Testis (tissue), 3 donors: ENCODE data around the gene GYG2. TPM values are rescaled to one million over a fixed set of nuclear protein-coding genes. Genes with fewer than 3 reads are reported as not detected.
"Not testable (repeated sequence)": the region's sequence is repeated elsewhere in the genome, so short reads cannot be mapped to it uniquely, and the experiment has no call there.

Source experiments
- DNase-seq: peaks from one replicate; pipeline ENCODE4 v3.0.0-alpha.2; 2019
- H3K27ac ChIP-seq, 2 donors: fragments of 200-600 bp; sonication (generic); one replicate each; pipeline ENCODE4 v1.5.1; 2019
- H3K27me3 ChIP-seq: fragments of 200-600 bp; sonication (generic); one replicate; pipeline ENCODE4 v1.5.1; 2019
- H3K36me3 ChIP-seq: fragments of 200-600 bp; sonication (generic); one replicate; pipeline ENCODE4 v1.5.1; 2017; ENCODE audit warnings: low read depth; ENCODE audit errors: missing control alignments
- H3K4me1 ChIP-seq: fragments of 200-600 bp; sonication (generic); one replicate; pipeline ENCODE4 v1.5.1; 2019
- H3K4me3 ChIP-seq, 2 donors: fragments of 200-600 bp; sonication (generic); one replicate each; pipeline ENCODE4 v1.5.1; 2017 to 2019
- H3K9me3 ChIP-seq: fragments of 200-600 bp; sonication (generic); one replicate; pipeline ENCODE4 v1.5.1; 2017
- POLR2A ChIP-seq: fragments of 450-650 bp; IDR thresholded peaks from one replicate; pipeline ENCODE4 v1.6.1; 2017; ENCODE audit warnings: antibody characterized with exemption, mild to moderate bottlenecking, moderate library complexity
- WGBS, 2 donors: methylation state at CpG; one replicate each; pipeline ENCODE4 v1.1.5; 2018; 5-methylcytosine and 5-hydroxymethylcytosine counted together
- intact Hi-C: fragments of 100-400 bp; cut with DNase I; formaldehyde crosslinking; loops from one replicate; pipeline ENCODE4 v1.15.1; 2023; ENCODE audit warnings: low total_unique reads
- polyA plus RNA-seq: library from polyadenylated mRNA; stranded (reverse); fragments of 350-450 nt; fragmentation: Illumina TruSeq; extraction: RNeasy Lipid Tissue Mini Kit (QIAGEN cat#74804); gene quantifications from one replicate; pipeline ENCODE4 v1.2.3, GENCODE V29; 2014; ENCODE audit warnings: low read depth, low replicate concordance; ENCODE audit not compliant: insufficient read depth
- total RNA-seq, 2 donors: library from RNA; depleted of rRNA; stranded (reverse); fragments of >200 nt; gene quantifications; one replicate each; pipeline ENCODE4 v1.2.3, GENCODE V29; 2016
- TF ChIP-seq, protein P1 (sequence below), 3 experiments: fragments of 450-650 bp in 2 of 3; fragments of 200-600 bp in 1 of 3; sonication (generic) in 1 of 3; IDR thresholded peaks; one replicate each; pipeline ENCODE4 v1.5.1; 2016 to 2019; ENCODE audit warnings: antibody characterized with exemption in 3 of 3, mild to moderate bottlenecking in 2 of 3, moderate library complexity in 1 of 3

The GYG2 gene
- total and polyA plus RNA-seq, 3 donors from 2014 or later = 2.2 to 2.6 (median 2.4) TPM

DNA sequence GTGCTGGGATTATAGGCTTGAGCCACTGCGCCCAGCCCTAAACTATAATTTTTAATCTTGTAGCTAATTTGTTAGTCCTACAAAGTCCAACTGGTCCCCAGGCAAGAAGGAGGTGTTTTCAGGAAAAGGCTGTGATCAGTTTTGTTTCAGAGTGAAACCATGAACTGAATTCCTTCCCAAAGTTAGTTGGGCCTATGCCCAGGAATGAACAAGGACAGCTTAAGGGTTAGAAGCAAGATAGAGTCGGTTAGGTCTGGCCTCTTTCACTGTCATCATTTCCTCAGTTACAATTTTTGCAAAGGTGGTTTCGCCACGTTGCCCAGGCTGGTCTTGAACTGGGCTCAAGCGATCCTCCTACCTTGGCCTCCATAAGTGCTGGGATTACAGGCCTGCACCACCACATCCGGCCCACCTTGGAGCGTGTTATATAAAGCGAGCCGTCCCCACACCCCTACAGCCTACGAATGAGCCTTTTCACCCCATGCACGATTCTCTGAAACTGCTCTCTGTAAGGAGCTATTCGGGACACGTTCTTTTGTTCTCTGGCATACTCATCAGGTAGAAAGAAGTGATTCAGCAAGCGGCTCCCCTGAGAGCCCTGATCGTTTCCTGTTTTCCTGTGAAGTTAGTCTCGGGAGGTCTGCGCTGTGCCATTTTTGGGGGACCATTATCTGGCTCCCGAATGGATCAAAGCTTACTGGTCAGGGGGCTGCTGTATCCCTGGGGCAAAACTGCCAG lies 24.5 kb upstream of the GYG2 start:
- intact Hi-C loops, H3K9me3 ChIP-seq, H3K27me3 ChIP-seq, H3K4me1 ChIP-seq, DNase-seq, H3K36me3 ChIP-seq, H3K4me3 ChIP-seq: not testable (repeated sequence)
- WGBS, 2 donors = 34 to 68% methylated on average over 6 to 13 of the region's 18 CpGs
- peak overlapping the region in 1 of 2 donors; percentile 36 for H3K27ac ChIP-seq

DNA sequence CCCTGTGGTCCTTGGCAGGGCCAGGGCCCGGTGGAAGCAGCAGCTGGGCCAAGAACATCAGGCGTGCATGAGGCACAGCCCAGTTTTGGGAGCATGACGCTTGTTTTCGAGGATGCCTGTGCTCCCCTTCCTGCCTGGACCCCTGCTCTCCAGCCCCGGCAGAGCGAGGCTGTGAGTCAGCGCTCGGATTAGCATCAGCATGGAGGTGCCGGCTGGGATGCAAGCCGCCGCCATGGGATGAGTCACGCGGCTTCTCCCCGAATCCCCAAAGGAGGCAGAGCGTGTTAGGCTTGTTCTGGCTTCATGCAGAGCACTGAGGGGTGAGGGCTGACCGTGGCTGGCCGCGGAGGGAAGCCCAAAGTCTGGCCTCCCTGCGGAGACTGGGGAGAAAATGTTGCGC lies 23.9 kb upstream of the GYG2 start:
- H3K4me1 ChIP-seq, H3K36me3 ChIP-seq, intact Hi-C loops, H3K27me3 ChIP-seq, H3K9me3 ChIP-seq, H3K4me3 ChIP-seq: not testable (repeated sequence)
- WGBS, 2 donors = 81% methylated on average over 9 of the region's 20 CpGs; no CpG with 5 or more reads in 1 of the 2 donors
- H3K27ac ChIP-seq = peak overlapping the region in 1 of 2 donors; percentile 36
- peak; percentile 28 for DNase-seq

DNA sequence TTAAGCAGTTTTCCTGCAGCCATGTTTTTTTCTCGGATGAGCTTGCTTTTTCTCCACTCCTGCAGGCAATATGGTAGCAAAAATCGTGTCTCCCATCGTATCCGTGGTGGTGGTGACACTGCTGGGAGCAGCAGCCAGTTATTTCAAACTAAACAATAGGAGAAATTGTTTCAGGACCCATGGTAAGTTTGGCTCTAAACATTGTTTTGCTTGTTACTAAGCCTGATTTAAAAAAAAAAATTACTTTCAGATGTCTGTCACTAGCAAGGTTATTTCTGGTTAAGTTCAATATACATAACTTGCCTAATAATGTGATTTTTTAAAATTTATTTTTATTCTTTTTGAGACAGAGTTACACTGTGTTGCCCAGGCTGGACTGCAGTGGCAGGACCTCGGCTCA lies 17.5 kb upstream of the GYG2 start:
- Histone ChIP-seq H3K27ac (no peak overlapping the region), H3K9me3 (no peaks in the 10 kb centered on the region), H3K4me3 (no peak overlapping the region), H3K36me3 (no peaks in the 10 kb centered on the region), H3K27me3 (no peaks in the 10 kb centered on the region), H3K4me1 (no peaks in the 10 kb centered on the region)
- intact Hi-C loops = no loop called here
- DNase-seq = no peak
- TF ChIP-seq, protein P1, sequence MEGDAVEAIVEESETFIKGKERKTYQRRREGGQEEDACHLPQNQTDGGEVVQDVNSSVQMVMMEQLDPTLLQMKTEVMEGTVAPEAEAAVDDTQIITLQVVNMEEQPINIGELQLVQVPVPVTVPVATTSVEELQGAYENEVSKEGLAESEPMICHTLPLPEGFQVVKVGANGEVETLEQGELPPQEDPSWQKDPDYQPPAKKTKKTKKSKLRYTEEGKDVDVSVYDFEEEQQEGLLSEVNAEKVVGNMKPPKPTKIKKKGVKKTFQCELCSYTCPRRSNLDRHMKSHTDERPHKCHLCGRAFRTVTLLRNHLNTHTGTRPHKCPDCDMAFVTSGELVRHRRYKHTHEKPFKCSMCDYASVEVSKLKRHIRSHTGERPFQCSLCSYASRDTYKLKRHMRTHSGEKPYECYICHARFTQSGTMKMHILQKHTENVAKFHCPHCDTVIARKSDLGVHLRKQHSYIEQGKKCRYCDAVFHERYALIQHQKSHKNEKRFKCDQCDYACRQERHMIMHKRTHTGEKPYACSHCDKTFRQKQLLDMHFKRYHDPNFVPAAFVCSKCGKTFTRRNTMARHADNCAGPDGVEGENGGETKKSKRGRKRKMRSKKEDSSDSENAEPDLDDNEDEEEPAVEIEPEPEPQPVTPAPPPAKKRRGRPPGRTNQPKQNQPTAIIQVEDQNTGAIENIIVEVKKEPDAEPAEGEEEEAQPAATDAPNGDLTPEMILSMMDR (IDR thresholded peaks at IDR 0.05) = no peak
- no peak for TF ChIP-seq POLR2A
- WGBS, 2 donors = 88% methylated on average over 5 of the region's 5 CpGs

DNA sequence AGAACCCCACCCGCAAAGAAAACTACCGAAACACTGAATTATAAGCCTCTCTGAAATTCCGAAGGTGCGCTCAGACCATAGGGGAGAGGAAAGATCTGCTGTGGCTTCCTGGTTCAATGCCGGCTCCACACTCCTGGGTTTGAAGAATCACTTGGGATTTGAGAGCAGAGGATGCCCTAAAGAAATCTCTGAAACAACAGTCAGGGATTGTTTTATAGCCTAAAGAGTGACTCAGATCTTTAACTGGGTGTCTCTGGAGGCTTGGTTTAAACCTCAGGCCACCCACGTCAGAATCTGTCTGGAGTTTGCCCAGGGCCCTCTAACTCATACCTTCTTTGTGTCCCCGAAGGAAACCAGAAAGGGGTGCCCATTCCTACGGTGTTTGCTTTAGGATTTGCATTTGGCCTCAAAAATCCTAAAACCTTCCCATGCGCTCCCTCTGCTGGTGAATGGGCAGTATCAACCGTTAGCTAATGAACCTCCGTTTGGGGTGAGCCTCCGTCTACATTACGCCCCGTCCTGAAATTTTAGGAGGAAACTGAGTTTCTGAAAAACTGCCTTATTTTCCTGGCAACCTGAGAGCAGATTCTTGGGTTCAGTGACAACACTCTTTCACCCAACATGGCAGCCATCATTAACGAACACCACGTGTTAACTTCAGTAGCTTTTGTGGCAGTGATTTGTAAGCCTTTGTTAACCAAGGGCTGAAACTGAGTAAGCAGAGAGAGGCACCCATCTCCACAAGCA lies 16.4 kb upstream of the GYG2 start:
- H3K9me3 ChIP-seq, H3K36me3 ChIP-seq, H3K4me3 ChIP-seq, H3K4me1 ChIP-seq, intact Hi-C loops, H3K27ac ChIP-seq, H3K27me3 ChIP-seq: not testable (repeated sequence)
- TF ChIP-seq, protein P1 (IDR thresholded peaks at IDR 0.05) = peak; percentile 29 to 62 (median 59)
- 28 to 46% methylated on average over 8 to 15 of the region's 16 CpGs for WGBS, 2 donors
- DNase-seq = peak; percentile 30

DNA sequence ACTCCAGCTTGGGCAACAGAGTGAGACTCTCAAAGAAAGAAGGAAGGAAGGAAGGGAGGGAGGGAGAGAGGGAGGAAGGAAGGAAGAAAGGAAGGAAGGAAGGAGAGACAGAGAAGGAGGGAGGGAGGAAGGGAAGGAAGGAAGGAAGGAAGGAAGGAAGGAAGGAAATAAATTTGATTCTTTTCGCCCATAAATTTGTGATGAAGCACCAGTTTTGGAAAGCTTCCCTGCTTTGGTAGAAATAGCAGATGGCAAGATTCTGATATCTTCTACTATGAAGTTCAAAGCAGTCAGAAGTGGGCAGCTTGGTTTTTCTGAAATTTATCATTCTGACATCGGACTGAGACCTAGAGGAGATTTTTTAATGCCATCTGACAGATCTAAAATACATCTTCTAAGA lies 11.7 kb upstream of the GYG2 start:
- intact Hi-C loops = no loop called here
- no peak for TF ChIP-seq POLR2A
- TF ChIP-seq, protein P1 (IDR thresholded peaks at IDR 0.05) = no peak
- Histone ChIP-seq H3K27me3 (no peaks in the 10 kb centered on the region), H3K4me1 (no peaks in the 10 kb centered on the region), H3K4me3 (no peak overlapping the region), H3K27ac (no peak overlapping the region), H3K9me3 (no peaks in the 10 kb centered on the region), H3K36me3 (no peaks in the 10 kb centered on the region)
- 78 to 100% methylated on average over 1 to 2 of the region's 2 CpGs for WGBS, 2 donors
- no peak for DNase-seq
